ENCODE results near the gene PTPRF. TPM values are rescaled to one million over a fixed set of nuclear protein-coding genes. Genes with fewer than 3 reads are reported as not detected.

The PTPRF gene
- polyA plus RNA-seq, 1 experiment = 68.3 TPM

Other genes starting within 250 kb of the PTPRF start
- not detected in 2 replicates for gene C1orf210, start 245.3 kb upstream of the PTPRF start, polyA plus RNA-seq (2011; rRNA removed)
- gene TIE1, start 229.9 kb upstream of the PTPRF start, polyA plus RNA-seq (2011; rRNA removed) = 0.76 and 1.3 TPM in 2 replicates
- not detected in 2 replicates for gene MPL, start 193.1 kb upstream of the PTPRF start, polyA plus RNA-seq (2011; rRNA removed)
- gene CDC20, start 171.9 kb upstream of the PTPRF start, polyA plus RNA-seq (2011; rRNA removed) = 22.8 and 27.5 TPM in 2 replicates
- gene ELOVL1, start 162.9 kb upstream of the PTPRF start, polyA plus RNA-seq (2011; rRNA removed) = 165 and 167 TPM in 2 replicates
- 59.3 and 63.7 TPM in 2 replicates for gene MED8, start 141.1 kb upstream of the PTPRF start, polyA plus RNA-seq (2011; rRNA removed)
- 9.4 and 10.4 TPM in 2 replicates for gene SZT2, start 141.0 kb upstream of the PTPRF start, polyA plus RNA-seq (2011; rRNA removed)
- 22.8 and 27.9 TPM in 2 replicates for gene HYI, start 77.0 kb upstream of the PTPRF start, polyA plus RNA-seq (2011; rRNA removed)
- 54.9 and 56.7 TPM in 2 replicates for gene KDM4A, start 119.3 kb downstream of the PTPRF start, polyA plus RNA-seq (2011; rRNA removed)
- 11.5 and 13.4 TPM in 2 replicates for gene ST3GAL3, start 176.7 kb downstream of the PTPRF start, polyA plus RNA-seq (2011; rRNA removed)

Data from AG04450 (cell line).